ENCODE measurements around the gene PAQR5.

Gene PAQR5

GRCh38 chr15:69417581-69417980, 118.9 kb downstream of the PAQR5 start:
- no peak for TF ChIP-seq JUND (IDR thresholded peaks at IDR 0.05; ENCODE audit: low read depth)
- in situ Hi-C loops (cut with HindIII; ENCODE audit: low pct_unique_long_range_greater_than_20kb, low sequenced_read_pairs): no loop called here
- no peak for DNase-seq (ENCODE audit: low read depth in 1 of 2, low spot score in 1 of 2)

DNA sequence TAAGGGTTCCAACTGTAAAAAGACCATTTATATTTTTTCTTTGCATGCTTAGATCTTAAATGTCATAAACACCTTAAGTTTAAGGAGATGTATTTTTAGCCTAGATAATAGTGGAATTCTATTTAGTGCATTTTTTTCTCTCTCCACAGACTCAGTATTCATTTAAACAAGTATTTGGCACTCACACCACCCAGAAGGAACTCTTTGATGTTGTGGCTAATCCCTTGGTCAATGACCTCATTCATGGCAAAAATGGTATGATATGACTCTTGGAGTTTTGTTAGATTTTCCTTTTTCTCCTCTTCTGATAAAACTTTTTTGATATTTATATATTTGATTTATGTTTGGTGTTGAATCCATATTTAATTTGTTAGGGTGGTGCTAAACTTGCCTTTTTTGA, 122.8 kb downstream of the PAQR5 start:
- DNase-seq (ENCODE audit: low read depth in 1 of 2, low spot score in 1 of 2): no peak
- in situ Hi-C loops (cut with HindIII; ENCODE audit: low pct_unique_long_range_greater_than_20kb, low sequenced_read_pairs): no loop called here
- no peak for TF ChIP-seq JUND (IDR thresholded peaks at IDR 0.05; ENCODE audit: low read depth)

DNA sequence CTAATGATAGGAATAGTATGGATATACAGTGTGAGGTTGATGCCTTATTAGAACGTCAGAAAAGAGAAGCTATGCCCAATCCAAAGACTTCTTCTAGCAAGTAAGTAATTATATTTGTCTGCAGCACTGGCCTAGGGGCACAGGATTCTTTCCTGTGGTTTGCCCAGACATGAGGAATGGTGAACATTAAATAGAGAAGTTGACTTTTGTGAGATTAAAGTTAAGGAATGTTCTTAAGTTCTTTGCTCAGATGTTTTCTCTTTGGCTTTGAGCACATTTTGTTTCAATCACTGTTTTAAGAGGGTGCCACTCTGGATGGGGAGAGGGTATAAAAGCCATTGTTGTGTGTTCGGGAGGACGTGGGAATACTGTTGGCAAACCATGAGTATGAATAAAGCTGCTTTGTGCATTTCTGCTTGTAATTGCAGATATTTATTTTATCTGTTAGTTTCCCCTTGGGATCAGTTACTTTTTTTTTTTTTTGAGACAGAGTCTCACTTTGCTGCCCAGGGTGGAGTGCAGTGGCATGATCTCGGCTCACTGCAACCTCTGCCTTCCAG, 123.7 kb downstream of the PAQR5 start:
- peak; percentile 13 to 87 for DNase-seq (ENCODE audit: low read depth in 1 of 2, low spot score in 1 of 2)
- 0 out of 2 replicates have a peak, but pooled peaks have one; percentile 7 for TF ChIP-seq JUND (IDR thresholded peaks at IDR 0.05; ENCODE audit: low read depth)
- in situ Hi-C loops (cut with HindIII; ENCODE audit: low pct_unique_long_range_greater_than_20kb, low sequenced_read_pairs): no loop called here

GRCh38 chr15:69424001-69424400, 125.3 kb downstream of the PAQR5 start:
- no peak for DNase-seq (ENCODE audit: low read depth in 1 of 2, low spot score in 1 of 2)
- in situ Hi-C loops (cut with HindIII; ENCODE audit: low pct_unique_long_range_greater_than_20kb, low sequenced_read_pairs): no loop called here
- no peak for TF ChIP-seq JUND (IDR thresholded peaks at IDR 0.05; ENCODE audit: low read depth)

GRCh38 chr15:69424748-69425413, 126.2 kb downstream of the PAQR5 start:
- no peak for DNase-seq (ENCODE audit: low read depth in 1 of 2, low spot score in 1 of 2)
- in situ Hi-C loops (cut with HindIII; ENCODE audit: low pct_unique_long_range_greater_than_20kb, low sequenced_read_pairs): no loop called here
- TF ChIP-seq JUND (IDR thresholded peaks at IDR 0.05; ENCODE audit: low read depth): no peak

DNA sequence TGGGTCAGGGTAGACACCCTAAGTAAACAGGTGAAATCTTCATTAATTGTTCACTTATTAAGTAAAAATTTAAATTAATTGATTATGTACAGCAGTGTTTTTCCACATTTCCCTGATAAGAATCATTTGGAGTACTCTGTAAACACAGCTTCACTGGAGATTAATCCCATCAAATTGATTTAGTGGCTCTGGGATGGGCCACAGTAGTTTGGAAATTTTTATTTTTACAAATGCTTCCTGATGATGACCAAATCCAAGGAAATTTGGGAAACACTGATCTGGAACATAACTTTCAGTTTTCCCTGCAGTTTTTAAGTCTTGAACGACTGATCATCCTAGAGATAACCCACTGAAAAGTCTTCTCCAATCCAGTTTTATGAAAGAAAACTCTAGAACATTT, 135.1 kb downstream of the PAQR5 start:
- no peak for TF ChIP-seq JUND (IDR thresholded peaks at IDR 0.05; ENCODE audit: low read depth)
- no peak for DNase-seq (ENCODE audit: low read depth in 1 of 2, low spot score in 1 of 2)
- in situ Hi-C loops (cut with HindIII; ENCODE audit: low pct_unique_long_range_greater_than_20kb, low sequenced_read_pairs): no loop called here

- in situ Hi-C loops (cut with HindIII; ENCODE audit: low pct_unique_long_range_greater_than_20kb, low sequenced_read_pairs): no loop called here
- TF ChIP-seq JUND (IDR thresholded peaks at IDR 0.05; ENCODE audit: low read depth): no peak
- no peak for DNase-seq (ENCODE audit: low read depth in 1 of 2, low spot score in 1 of 2)
These were observed 135.5 kb downstream of the PAQR5 start for GRCh38 chr15:69434238-69434637.

DNA sequence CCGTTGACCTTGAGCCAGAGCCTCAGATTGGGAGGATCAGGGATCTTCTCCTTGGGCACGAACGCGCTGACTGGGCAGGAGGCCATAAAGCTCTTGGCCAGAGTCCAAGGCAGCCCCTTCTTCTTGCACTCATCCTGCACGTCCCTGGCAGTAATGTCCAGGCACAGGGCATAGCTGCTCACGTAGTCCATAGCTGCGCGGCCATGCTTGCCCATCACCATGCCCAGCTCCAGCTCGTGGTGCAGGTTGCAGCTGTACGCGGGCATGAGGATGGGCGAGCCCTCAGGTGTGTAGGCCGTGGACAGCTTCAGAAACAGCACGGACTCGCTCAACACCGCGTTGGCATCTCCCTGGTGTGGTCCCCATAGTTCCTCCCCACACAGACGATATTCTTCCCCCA, 136.0 kb downstream of the PAQR5 start:
- no peak for DNase-seq (ENCODE audit: low read depth in 1 of 2, low spot score in 1 of 2)
- in situ Hi-C loops (cut with HindIII; ENCODE audit: low pct_unique_long_range_greater_than_20kb, low sequenced_read_pairs): no loop called here

GRCh38 chr15:69435985-69436384, 137.3 kb downstream of the PAQR5 start:
- in situ Hi-C loops (cut with HindIII; ENCODE audit: low pct_unique_long_range_greater_than_20kb, low sequenced_read_pairs): no loop called here
- no peak for TF ChIP-seq JUND (IDR thresholded peaks at IDR 0.05; ENCODE audit: low read depth)
- DNase-seq (ENCODE audit: low read depth in 1 of 2, low spot score in 1 of 2): no peak

More for the DNA sequence above, 136.0 kb downstream of the PAQR5 start:
- TF ChIP-seq JUND (IDR thresholded peaks at IDR 0.05; ENCODE audit: low read depth): no peak

DNA sequence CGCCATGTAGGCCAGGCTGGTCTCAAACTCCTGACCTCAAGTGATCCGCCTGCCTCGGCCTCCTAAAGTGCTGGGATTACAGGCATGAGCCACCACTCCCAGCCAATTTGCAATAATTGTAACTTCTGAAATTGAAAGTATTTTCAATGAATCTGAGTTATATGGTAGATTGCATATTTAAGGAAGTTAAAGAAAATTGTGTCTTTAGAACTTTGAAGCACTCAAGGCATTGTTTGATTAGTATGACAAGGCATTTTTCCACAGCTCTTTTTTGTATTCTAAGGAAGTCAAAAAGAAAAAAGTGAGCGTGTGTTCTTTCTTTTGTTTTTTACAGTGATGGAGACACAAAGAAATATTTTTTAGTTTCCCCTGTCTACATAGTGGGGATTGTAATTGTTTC, 138.2 kb downstream of the PAQR5 start:
- in situ Hi-C loops (cut with HindIII; ENCODE audit: low pct_unique_long_range_greater_than_20kb, low sequenced_read_pairs): no loop called here
- no peak for TF ChIP-seq JUND (IDR thresholded peaks at IDR 0.05; ENCODE audit: low read depth)
- no peak for DNase-seq (ENCODE audit: low read depth in 1 of 2, low spot score in 1 of 2)

DNA sequence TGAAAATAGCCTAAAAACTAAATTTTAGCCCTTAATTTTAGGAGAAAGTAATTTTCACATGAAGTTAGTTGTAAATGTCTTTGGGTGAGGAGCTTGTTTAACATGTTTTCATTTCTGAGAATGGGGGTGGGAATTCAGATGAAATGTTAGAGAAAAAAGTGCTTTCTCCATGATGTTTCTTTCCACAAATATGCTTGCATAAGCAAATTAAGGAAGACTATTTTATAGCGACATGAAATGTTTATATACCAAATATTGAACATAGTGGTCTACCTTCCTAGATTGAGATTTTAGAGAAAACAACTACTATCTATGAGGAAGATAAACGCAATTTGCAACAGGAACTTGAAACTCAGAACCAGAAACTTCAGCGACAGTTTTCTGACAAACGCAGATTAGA, 140.9 kb downstream of the PAQR5 start:
- in situ Hi-C loops (cut with HindIII; ENCODE audit: low pct_unique_long_range_greater_than_20kb, low sequenced_read_pairs): no loop called here
- TF ChIP-seq JUND (IDR thresholded peaks at IDR 0.05; ENCODE audit: low read depth): no peak
- DNase-seq (ENCODE audit: low read depth in 1 of 2, low spot score in 1 of 2): no peak

- DNase-seq (ENCODE audit: low read depth in 1 of 2, low spot score in 1 of 2): no peak
- in situ Hi-C loops (cut with HindIII; ENCODE audit: low pct_unique_long_range_greater_than_20kb, low sequenced_read_pairs): no loop called here
- no peak for TF ChIP-seq JUND (IDR thresholded peaks at IDR 0.05; ENCODE audit: low read depth)
These were observed 144.4 kb downstream of the PAQR5 start for GRCh38 chr15:69443032-69443611.

- in situ Hi-C loops (cut with HindIII; ENCODE audit: low pct_unique_long_range_greater_than_20kb, low sequenced_read_pairs): no loop called here
- no peak for TF ChIP-seq JUND (IDR thresholded peaks at IDR 0.05; ENCODE audit: low read depth)
- DNase-seq (ENCODE audit: low read depth in 1 of 2, low spot score in 1 of 2): no peak
These were observed 146.0 kb downstream of the PAQR5 start for GRCh38 chr15:69444686-69445085.

All from T47D (cell line).